ENCODE measurements around the gene ATP5F1D. TPM values are rescaled to one million over a fixed set of nuclear protein-coding genes. Genes with fewer than 3 reads are reported as not detected.

ATP5F1D gene
- total and polyA plus RNA-seq, 2 of the 8 experiments (the other 6 are each of a cell fraction or from before 2014, with no cell fraction given), result 174 to 249 TPM

DNA sequence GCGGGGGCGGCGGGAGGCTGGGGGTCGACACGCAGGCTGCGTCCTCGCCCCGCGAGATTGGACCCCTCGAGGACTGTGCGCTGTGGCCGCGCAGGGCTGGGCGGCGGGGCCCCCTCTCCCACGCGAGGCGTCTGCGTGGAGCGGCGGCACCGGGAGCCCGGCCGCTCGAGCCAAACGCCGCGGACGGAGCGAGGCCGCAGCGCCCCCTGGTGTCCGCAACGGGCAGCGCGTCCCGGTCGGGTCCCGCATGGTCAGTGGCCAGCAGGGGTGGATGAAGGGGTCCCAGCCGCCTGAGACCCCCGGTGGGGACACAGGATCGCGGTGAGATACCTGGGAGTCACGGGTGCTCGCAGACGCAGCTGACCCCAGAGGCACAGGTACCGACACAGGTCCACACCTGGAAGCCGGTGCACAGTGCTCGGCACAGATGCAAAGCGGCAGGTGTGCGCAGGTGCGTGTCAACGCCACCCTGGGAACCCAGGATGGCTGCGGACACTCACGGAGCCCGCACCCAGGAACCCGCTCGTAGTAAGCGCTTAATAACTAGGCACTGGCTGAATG is 25.4 kb downstream of the ATP5F1D start:
- no peak overlapping the region for H3K27ac ChIP-seq (ENCODE audit: low read depth, low read length)
- TF ChIP-seq RFX5 (IDR thresholded peaks at IDR 0.05; ENCODE audit: borderline replicate concordance, low read depth, low read length) (no peak), KDM1A (IDR thresholded peaks at IDR 0.05; ENCODE audit: borderline replicate concordance, low read length) (peak; percentile 43; the same call in 1 of the 2 replicates), TCF12 (IDR thresholded peaks at IDR 0.05; ENCODE audit: low read depth, low read length) (no peak), EZH2 (IDR thresholded peaks at IDR 0.05; ENCODE audit: low read depth, low read length, severe bottlenecking) (no peak), POU5F1 (IDR thresholded peaks at IDR 0.05; ENCODE audit: low read depth, low read length) (no peak), CBX8 (IDR thresholded peaks at IDR 0.05; ENCODE audit: borderline replicate concordance, low read depth, low read length) (no peak), CBX5 (IDR thresholded peaks at IDR 0.05; ENCODE audit: low read depth, low read length) (no peak)
- TF ChIP-seq, protein P1, sequence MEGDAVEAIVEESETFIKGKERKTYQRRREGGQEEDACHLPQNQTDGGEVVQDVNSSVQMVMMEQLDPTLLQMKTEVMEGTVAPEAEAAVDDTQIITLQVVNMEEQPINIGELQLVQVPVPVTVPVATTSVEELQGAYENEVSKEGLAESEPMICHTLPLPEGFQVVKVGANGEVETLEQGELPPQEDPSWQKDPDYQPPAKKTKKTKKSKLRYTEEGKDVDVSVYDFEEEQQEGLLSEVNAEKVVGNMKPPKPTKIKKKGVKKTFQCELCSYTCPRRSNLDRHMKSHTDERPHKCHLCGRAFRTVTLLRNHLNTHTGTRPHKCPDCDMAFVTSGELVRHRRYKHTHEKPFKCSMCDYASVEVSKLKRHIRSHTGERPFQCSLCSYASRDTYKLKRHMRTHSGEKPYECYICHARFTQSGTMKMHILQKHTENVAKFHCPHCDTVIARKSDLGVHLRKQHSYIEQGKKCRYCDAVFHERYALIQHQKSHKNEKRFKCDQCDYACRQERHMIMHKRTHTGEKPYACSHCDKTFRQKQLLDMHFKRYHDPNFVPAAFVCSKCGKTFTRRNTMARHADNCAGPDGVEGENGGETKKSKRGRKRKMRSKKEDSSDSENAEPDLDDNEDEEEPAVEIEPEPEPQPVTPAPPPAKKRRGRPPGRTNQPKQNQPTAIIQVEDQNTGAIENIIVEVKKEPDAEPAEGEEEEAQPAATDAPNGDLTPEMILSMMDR (IDR thresholded peaks at IDR 0.05; ENCODE audit: control extremely low read depth in 1 of 3, insufficient read depth in 1 of 3, low read depth in 1 of 3, low read length in 3 of 3), result peak; percentile 89 to 97 (median 96)
- TF ChIP-seq, protein P2, sequence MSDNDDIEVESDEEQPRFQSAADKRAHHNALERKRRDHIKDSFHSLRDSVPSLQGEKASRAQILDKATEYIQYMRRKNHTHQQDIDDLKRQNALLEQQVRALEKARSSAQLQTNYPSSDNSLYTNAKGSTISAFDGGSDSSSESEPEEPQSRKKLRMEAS (IDR thresholded peaks at IDR 0.05), result peak; percentile 75

More for the DNA sequence above, 25.4 kb downstream of the ATP5F1D start:
- no peaks in the 10 kb centered on the region for H3K9me3 ChIP-seq (ENCODE audit: insufficient read depth in 2 of 2, low read depth in 1 of 2, low read length in 1 of 2)
- H2BK12ac ChIP-seq (ENCODE audit: low read depth, low read length), result 0 out of 2 replicates have a peak overlapping the region, but pooled peaks have one; percentile 19
- POLR2A ChIA-PET (ENCODE audit: partially characterized antibody), result interaction anchor here (0.6 to 19.4 kb wide), 18 partner anchors 9 to 240 kb away, joined by 3 to 456 read pairs (median 4); partner anchors contain the start of genes ATP5F1D, CBARP, FAM174C and MIDN
- peak overlapping the region; percentile 82 to 83 for H3K4me2 ChIP-seq (ENCODE audit: insufficient read depth in 1 of 2, low read depth in 2 of 2, low read length in 2 of 2)
- peak in 1 of 2 experiments; percentile 97 for DNase-seq (ENCODE audit: low read depth in 1 of 2, low spot score in 2 of 2)
- no peak overlapping the region for H2AK5ac ChIP-seq (ENCODE audit: low read depth, low read length)
- no peak overlapping the region for H4K91ac ChIP-seq (replicated peaks; ENCODE audit: insufficient read length, low read length)
- peaks cover 4 to 59% (median 43%) of the 10 kb centered on the region in 4 experiments for H3K4me1 ChIP-seq (replicated peaks in 1 of 4; ENCODE audit: control insufficient read depth in 3 of 4, insufficient read depth in 4 of 4, low read length in 3 of 4)
- no peak overlapping the region; a peak in 2 of 7 replicates for H3K9ac ChIP-seq (replicated peaks in 1 of 4; ENCODE audit: extremely low read depth in 1 of 4, low read depth in 3 of 4, low read length in 3 of 4)
- peak overlapping the region; percentile 32; the same call in 1 of the 2 replicates for H3K18ac ChIP-seq (ENCODE audit: extremely low read depth, low read length)
- peaks cover 13 to 16% (median 16%) of the 10 kb centered on the region in 4 experiments for H3K36me3 ChIP-seq (ENCODE audit: control insufficient read depth in 2 of 4, insufficient read depth in 4 of 4, low read length in 3 of 4)
- peaks cover 5 to 15% of the 10 kb centered on the region in 2 experiments for H4K20me1 ChIP-seq (replicated peaks in 1 of 2; ENCODE audit: control insufficient read depth in 1 of 2, insufficient read depth in 2 of 2, low read length in 2 of 2)
- H2AFZ ChIP-seq (ENCODE audit: low read length), result no peak overlapping the region
- H3K27me3 ChIP-seq (replicated peaks in 1 of 4; ENCODE audit: control insufficient read depth in 3 of 4, extremely low read depth in 1 of 4, insufficient read depth in 3 of 4, low read length in 3 of 4), result peaks cover 0 to 10% (median 5%) of the 10 kb centered on the region in 4 experiments; a peak in 4 of 7 replicates
- no peak overlapping the region for H3K23ac ChIP-seq (ENCODE audit: insufficient read length)
- peak overlapping the region; percentile 4 for H4K8ac ChIP-seq (ENCODE audit: extremely low read depth, insufficient read depth, low read length)
- peaks cover 25% of the 10 kb centered on the region; the same call in 1 of the 2 replicates for H3K23me2 ChIP-seq (ENCODE audit: low read depth, low read length)
- CTCF ChIA-PET (ENCODE audit: partially characterized antibody), result interaction anchor here (0.7 to 15.9 kb wide), 20 partner anchors 12 to 580 kb away, joined by 3 to 212 read pairs (median 3); partner anchors contain the start of genes ATP5F1D and CNN2
- H3K4me3 ChIP-seq (ENCODE audit: extremely low read depth in 1 of 4, insufficient read depth in 2 of 4, low read depth in 3 of 4, low read length in 4 of 4), result peak overlapping the region; percentile 33 to 61 (median 42)
- H3K79me2 ChIP-seq (ENCODE audit: control insufficient read depth in 1 of 2, insufficient read depth in 2 of 2, low read length in 2 of 2), result peaks cover 5 to 24% of the 10 kb centered on the region in 2 experiments
- no peak overlapping the region for H2BK20ac ChIP-seq (ENCODE audit: low read length)
- H3K56ac ChIP-seq (replicated peaks; ENCODE audit: insufficient read length, low read depth, low read length), result no peak overlapping the region
- FAIRE-seq, result no peak
- peak overlapping the region; percentile 78 for H3K4ac ChIP-seq (replicated peaks; ENCODE audit: insufficient read length, low read depth, low read length)
- no peak overlapping the region for H2BK120ac ChIP-seq (replicated peaks; ENCODE audit: low read depth, low read length)
- H3K14ac ChIP-seq (ENCODE audit: insufficient read length), result no peak overlapping the region
- 11% methylated on average over 15 of the region's 59 CpGs; no CpG with 5 or more reads in 1 of the 2 experiments for WGBS, 2 experiments (ENCODE audit: extremely low coverage in 1 of 2, insufficient coverage in 1 of 2, insufficient read length in 1 of 2, insufficient replicate concordance in 2 of 2, low coverage in 1 of 2, low lambda C conversion rate in 2 of 2, missing lambda C conversion rate in 1 of 2)
- no peak overlapping the region for H4K5ac ChIP-seq (ENCODE audit: insufficient read length, low read depth, low read length)
- no peak overlapping the region for H2BK15ac ChIP-seq (ENCODE audit: low read length)
- H2BK5ac ChIP-seq (ENCODE audit: low read depth, low read length), result no peak overlapping the region
- H3K79me1 ChIP-seq (ENCODE audit: low read depth, low read length), result peaks cover 5% of the 10 kb centered on the region; the same call in 1 of the 2 replicates

Measured in H1 (cell line).